ENCODE results near the gene KRTAP2-1. TPM values are rescaled to one million over a fixed set of nuclear protein-coding genes. Genes with fewer than 3 reads are reported as not detected.

KRTAP2-1 gene
- total RNA-seq, 1 experiment from 2014 or later, result not detected

- POLR2A ChIA-PET (ENCODE audit: low non-redundant PET), result no interaction called here
- Histone ChIP-seq H3K27ac (ENCODE audit: low read depth, low read length, poor library complexity, severe bottlenecking) (no peak overlapping the region), H3K36me3 (ENCODE audit: insufficient read depth, low read length, poor library complexity, severe bottlenecking) (no peaks in the 10 kb centered on the region), H3K27me3 (replicated peaks; ENCODE audit: insufficient read depth, low read depth, low read length, poor library complexity) (no peaks in the 10 kb centered on the region), H3K4me1 (ENCODE audit: insufficient read depth, low read length, poor library complexity, severe bottlenecking) (no peaks in the 10 kb centered on the region), H3K9me3 (ENCODE audit: low read depth, low read length, poor library complexity, severe bottlenecking) (no peaks in the 10 kb centered on the region), H3K4me3 (ENCODE audit: low read depth, low read length, poor library complexity, severe bottlenecking) (no peak overlapping the region)
- TF ChIP-seq CTCF (conservative IDR thresholded peaks at IDR 0.05; ENCODE audit: low read depth, low read length) (no peak), EZH2 (IDR thresholded peaks at IDR 0.05; ENCODE audit: borderline replicate concordance, low read depth, low read length, poor library complexity, severe bottlenecking) (no peak)
- BruUV-seq (replicated peaks), result no TSS peak
- no peak for DNase-seq (ENCODE audit: low spot score)
- intact Hi-C loops (cut with micrococcal nuclease; ENCODE audit: unreplicated experiment), result no loop called here
- CTCF ChIA-PET, result no interaction called here
These were observed 24.7 kb upstream of the KRTAP2-1 start for GRCh38 chr17:41071606-41072360.

GRCh38 chr17:41069031-41069430 is 21.9 kb upstream of the KRTAP2-1 start:
- Histone ChIP-seq H3K27me3 (replicated peaks; ENCODE audit: insufficient read depth, low read depth, low read length, poor library complexity) (no peaks in the 10 kb centered on the region), H3K4me1 (ENCODE audit: insufficient read depth, low read length, poor library complexity, severe bottlenecking) (no peaks in the 10 kb centered on the region), H3K27ac (ENCODE audit: low read depth, low read length, poor library complexity, severe bottlenecking) (no peak overlapping the region), H3K36me3 (ENCODE audit: insufficient read depth, low read length, poor library complexity, severe bottlenecking) (no peaks in the 10 kb centered on the region), H3K4me3 (ENCODE audit: low read depth, low read length, poor library complexity, severe bottlenecking) (no peak overlapping the region), H3K9me3 (ENCODE audit: low read depth, low read length, poor library complexity, severe bottlenecking) (no peaks in the 10 kb centered on the region)
- BruUV-seq (replicated peaks), result no TSS peak
- intact Hi-C loops (cut with micrococcal nuclease; ENCODE audit: unreplicated experiment), result no loop called here
- ChIA-PET CTCF (no interaction called here), POLR2A (ENCODE audit: low non-redundant PET) (no interaction called here)
- DNase-seq (ENCODE audit: low spot score), result no peak
- TF ChIP-seq CTCF (conservative IDR thresholded peaks at IDR 0.05; ENCODE audit: low read depth, low read length) (no peak), EZH2 (IDR thresholded peaks at IDR 0.05; ENCODE audit: borderline replicate concordance, low read depth, low read length, poor library complexity, severe bottlenecking) (no peak)

GRCh38 chr17:41067281-41067680 is 20.2 kb upstream of the KRTAP2-1 start:
- CTCF ChIA-PET, result no interaction called here
- Histone ChIP-seq H3K27ac (ENCODE audit: low read depth, low read length, poor library complexity, severe bottlenecking) (no peak overlapping the region), H3K36me3 (ENCODE audit: insufficient read depth, low read length, poor library complexity, severe bottlenecking) (no peaks in the 10 kb centered on the region), H3K4me3 (ENCODE audit: low read depth, low read length, poor library complexity, severe bottlenecking) (no peak overlapping the region), H3K9me3 (ENCODE audit: low read depth, low read length, poor library complexity, severe bottlenecking) (no peaks in the 10 kb centered on the region), H3K4me1 (ENCODE audit: insufficient read depth, low read length, poor library complexity, severe bottlenecking) (no peaks in the 10 kb centered on the region), H3K27me3 (replicated peaks; ENCODE audit: insufficient read depth, low read depth, low read length, poor library complexity) (no peaks in the 10 kb centered on the region)
- POLR2A ChIA-PET (ENCODE audit: low non-redundant PET), result no interaction called here
- no TSS peak for BruUV-seq (replicated peaks)
- TF ChIP-seq CTCF (conservative IDR thresholded peaks at IDR 0.05; ENCODE audit: low read depth, low read length), result no peak
- no peak for TF ChIP-seq EZH2 (IDR thresholded peaks at IDR 0.05; ENCODE audit: borderline replicate concordance, low read depth, low read length, poor library complexity, severe bottlenecking)
- intact Hi-C loops (cut with micrococcal nuclease; ENCODE audit: unreplicated experiment), result no loop called here
- no peak for DNase-seq (ENCODE audit: low spot score)

Measured in A673 (cell line).